ENCODE results near the gene SDHAF2.
"Not testable (repeated sequence)": the region's sequence is repeated elsewhere in the genome, so short reads cannot be mapped to it uniquely, and the experiment has no call there.

Gene SDHAF2

DNA sequence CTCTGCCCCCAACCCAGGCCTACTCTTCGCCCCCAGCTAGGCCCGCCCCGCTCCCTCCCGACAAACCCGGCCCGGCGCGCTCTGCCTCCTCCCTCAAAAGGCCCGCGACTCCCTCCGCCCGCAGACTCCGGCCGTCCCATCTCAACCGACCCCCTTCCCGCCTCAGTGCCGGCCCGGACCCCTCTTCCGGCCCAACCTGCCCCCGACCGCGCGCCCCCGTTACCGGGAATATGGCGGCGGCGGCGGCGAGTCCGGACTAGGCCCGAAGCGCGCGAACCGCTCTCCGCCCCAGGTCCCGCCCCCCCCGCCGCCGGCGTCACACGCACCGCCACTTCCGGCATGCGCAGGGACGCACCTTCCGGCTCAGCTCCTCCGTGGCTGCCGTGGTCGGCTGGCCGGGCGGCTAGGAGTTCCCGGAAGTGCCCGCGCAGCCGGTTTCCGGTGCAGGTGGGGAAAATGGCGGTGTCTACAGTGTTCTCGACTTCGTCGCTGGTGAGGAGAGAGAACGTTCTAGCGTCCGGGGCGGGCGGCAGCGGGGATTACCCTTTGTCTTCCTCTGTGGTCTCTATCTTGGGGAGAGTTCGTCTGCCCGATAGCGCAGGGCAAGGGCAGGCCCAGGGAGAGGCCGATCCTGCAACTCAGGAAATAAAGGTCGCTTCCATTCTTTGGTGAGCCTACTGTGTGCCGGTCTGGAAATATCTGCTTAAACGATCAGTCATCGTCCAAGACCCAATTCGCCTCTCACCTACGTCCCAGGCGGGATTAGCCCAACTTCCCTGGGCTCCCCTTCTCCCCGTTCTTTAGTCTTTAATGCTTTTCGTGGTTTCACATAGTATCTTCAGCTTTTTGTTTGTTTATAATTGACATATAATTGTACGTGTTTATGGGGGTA, at the start of gene SDHAF2, which contains the start of gene CPSF7:
SDHAF2 (plus strand) TSS at position 434 of the 892 bp plus-strand sequence; CDS start at position 457, 23 bp downstream.
CPSF7 (minus strand) TSS at position 285 of the 892 bp plus-strand sequence. CDS start 740 bp downstream, outside the sequence.
- peak; percentile 90 for DNase-seq

DNA sequence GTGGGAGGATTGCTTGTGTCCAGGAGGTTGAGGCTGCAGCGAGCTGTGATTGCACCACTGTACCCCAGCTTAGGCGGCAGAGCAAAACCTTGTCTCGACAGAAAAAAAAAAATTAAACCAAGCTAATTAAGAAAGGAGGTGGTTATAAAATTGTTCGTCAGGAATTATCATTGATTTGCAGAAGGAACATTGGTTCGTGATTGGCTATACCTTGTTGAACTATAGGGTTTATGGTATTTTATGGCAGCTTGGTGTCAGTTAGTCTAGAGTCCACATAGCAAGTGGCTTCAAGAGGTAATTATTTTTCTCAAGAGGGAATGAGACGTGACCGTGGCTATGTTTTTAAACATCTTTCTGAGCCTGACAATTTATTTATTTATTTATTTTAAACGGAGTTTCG, 49.0 kb upstream of the SDHAF2 start:
- no peak for DNase-seq

DNA sequence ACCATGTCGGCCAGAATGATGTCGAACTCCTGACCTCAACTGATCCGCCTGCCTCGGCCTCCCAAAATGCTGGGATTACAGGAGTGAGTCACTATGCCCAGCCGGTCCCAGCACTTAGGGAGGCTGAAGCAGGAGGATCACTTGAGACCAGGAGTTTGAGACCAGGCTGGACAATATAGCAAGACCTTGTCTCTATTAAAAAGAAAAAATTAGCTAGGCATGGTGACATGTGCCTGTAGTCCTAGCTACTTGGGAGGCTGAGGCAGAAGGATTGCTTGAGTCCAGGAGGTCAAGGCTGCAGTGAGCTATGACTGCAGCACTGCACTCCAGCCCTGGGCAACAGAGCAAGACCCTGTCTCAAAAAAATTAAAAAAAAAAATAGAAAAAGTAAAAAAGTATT, 46.1 kb upstream of the SDHAF2 start:
- not testable (repeated sequence) for DNase-seq

DNA sequence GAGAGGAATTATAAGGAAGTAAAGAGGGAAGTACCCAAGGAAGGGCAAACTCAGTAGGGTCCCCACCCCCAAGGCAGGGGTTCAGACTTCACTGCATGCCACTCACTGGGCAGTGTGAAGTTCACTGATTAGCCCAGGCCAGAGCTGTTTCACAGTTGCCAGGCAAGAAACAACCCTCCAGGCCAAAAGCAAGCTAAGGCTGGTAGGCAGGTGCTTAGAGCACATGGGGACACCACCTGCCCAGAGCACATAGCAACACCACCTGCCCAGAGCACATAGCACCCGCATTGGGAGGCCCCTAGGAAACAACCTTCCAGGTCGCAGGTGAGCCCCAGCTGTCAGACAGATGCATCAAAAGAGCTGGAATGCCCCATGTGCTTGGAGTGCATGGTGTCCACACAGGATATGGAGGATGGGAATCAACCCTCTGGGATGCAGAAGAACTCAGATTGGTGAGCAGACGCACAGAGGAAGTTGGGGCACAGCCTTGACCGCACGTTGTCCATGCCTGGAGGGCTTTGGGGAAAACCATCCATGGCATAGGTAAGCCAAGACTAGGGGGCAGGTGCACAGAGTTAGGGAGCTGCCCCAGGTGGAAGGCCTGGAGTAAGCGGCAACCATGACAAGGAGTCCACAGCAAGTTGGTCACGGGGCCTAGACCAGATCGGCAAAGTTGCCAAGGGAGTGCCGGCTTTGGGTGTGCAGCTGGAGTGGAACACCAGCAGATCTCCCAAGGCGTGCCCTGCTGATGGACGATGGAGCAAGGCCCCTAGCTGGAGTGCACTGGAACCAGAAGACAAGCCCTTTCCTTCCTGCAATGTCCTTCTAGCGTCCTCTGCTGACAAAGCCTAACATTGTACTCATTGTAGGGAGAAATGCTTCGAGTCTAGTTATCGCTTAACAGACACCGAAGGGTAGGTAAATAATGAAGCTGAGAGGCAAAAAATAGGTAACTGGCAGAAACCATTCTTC, 45.4 kb upstream of the SDHAF2 start:
- no peak for DNase-seq

DNA sequence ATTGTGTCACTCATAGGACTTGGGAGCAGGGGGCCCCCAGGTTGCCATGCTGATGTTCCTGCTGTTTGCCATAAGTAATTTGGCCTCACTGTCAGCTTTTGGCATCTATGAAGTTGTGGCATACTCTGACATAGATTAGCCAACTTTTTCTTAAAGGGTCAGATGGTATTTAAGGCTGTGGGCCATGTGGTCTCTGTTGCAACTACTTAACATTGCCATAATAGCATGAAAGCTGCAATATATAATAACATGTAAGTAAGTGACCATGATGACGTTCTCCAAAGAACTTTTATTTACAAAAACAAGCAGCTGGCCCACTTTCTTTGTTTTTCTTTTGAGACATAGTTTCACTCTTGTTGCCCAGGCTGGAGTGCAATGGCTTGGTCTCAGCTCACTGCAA, 39.8 kb upstream of the SDHAF2 start:
- DNase-seq = no peak

DNA sequence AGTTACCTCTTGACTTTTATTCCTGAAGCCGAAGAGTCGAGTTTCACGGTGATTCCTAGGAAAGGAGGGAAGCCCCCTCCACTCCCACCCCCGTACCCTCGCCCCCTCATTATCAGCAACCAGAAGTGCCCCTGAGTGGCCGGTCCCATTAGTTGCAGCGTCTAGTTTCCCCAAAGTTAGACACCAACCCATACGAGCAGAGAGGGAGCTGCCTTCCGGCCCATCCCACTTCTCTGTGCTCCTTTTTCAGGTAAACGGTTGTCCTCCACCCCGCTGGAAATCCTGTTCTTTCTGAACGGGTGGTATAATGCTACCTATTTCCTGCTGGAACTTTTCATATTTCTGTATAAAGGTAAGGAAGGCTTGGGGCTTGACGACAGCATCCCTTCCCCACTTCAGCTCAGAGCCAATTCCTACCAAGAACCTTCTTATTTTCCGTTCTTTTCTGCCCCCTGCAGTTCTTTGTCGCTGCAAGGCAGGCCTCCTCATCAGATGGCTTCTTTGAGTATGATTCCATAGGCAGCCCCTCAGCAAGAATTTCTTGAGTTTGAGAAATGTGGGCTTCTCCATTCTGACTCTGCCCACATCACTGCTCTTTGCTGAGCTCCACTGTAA, 36.8 kb upstream of the SDHAF2 start:
- no peak for DNase-seq

DNA sequence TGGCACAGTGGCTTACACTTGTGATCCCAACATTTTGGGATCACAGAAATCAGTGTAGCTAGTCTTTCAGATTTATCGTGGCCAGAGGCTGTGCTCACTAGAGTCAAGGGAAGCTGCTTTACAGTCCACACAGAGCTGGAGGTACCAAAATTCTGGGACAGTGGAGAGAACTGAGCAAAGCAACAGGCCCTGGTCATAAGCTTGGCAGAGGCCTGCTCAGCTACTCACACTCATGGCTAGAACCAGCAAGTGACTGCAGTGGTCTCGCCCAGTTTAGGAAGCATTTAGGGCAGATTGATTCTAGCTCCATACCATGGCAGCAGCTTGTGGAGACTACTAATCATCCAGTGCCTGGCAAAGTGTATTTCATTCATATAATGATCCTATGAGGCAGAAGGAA, 28.8 kb upstream of the SDHAF2 start:
- no peak for DNase-seq

DNA sequence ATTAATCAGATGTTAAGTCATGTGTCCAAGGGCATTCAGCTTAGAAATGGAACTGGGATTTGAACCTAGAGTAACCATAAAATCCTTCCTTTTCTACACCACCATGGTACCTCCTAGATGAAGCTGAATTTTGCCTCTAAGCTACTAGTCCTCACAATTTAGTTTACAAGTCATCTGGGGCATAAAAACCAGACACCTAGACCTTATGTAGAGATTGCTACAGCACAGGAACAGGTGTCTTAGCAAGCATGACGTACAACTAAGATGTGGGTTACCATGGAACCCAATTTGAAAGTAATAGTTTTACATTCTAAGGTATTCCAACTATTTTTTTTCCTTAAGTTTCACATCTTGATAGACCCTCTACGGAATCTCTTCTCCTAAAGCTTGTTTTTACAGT, 28.4 kb upstream of the SDHAF2 start:
- DNase-seq = no peak

DNA sequence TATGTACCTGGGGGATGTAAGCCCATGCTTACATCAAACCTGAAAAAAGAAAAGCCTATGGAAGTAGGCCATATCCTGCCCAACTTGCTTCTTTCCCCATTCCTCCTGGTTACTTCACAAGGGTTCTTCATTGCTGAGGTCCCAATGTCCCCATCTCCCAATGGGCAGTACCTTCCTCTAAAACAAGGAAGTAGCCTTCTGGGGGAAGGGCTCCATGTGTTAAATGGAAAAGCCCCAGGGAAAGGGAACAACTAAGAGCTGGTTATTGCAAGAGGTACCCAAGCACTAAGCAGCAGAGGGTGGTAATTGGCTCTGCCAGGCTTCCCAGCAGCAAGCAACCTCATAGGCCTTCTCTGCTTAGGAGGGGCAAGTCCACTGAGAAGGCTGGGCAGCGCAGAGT, 26.3 kb upstream of the SDHAF2 start:
- no peak for DNase-seq

DNA sequence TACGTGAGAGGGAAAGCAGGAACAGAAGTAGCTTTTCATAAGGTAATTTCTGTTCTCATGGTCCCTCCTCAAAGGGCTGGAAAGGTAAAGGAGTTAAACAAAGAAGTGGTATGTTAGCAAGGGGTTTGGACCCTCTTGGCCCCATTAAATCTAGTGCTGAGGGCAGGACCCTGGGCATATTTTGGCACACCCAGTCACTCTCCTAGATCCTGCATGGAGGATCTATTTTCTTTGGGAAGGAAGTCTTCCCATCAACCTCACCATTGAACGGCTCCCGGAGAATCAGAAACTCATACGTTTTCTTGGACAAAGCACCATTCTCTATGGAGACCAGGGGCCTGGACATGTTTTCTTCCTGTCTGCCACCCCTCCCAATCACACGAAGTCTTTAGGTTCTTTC, 25.8 kb upstream of the SDHAF2 start:
- DNase-seq = no peak

DNA sequence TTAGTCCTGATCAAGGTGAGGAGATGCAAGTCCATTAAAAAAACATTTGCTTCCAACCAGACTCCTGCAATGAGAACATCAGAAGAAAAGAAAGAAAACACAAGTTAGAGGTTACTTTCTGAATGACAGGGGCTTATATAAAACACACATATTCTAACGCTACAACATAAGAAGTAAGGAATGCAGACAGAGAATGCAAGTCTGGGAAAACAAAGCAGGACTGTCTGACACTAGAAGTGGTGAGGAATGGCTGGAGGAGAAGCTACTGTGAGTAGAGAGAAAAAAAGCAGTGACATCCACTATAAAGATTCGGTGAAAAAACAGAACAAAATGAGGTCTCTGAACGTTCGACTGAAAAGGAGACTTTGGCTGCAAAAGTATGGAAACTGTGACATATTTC, 25.3 kb upstream of the SDHAF2 start:
- DNase-seq = no peak

DNA sequence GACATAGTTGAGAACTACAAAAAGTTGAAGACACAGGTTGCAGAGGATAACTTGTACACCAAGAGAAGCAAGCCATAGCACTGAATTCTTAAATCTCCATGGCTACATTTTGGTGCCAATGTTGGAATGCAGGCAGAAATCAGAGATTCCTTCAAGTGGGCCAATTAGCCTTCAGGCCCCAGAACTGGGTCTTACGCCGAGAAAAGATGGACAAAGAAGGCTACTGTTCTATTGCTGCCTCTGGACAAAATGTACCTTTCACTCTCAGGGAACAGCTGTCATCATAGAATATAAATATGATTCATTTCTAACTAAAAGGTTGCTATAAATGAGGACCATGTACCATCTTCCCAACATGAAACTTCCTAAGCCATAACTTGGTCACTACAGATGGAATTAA, 23.9 kb upstream of the SDHAF2 start:
- no peak for DNase-seq

DNA sequence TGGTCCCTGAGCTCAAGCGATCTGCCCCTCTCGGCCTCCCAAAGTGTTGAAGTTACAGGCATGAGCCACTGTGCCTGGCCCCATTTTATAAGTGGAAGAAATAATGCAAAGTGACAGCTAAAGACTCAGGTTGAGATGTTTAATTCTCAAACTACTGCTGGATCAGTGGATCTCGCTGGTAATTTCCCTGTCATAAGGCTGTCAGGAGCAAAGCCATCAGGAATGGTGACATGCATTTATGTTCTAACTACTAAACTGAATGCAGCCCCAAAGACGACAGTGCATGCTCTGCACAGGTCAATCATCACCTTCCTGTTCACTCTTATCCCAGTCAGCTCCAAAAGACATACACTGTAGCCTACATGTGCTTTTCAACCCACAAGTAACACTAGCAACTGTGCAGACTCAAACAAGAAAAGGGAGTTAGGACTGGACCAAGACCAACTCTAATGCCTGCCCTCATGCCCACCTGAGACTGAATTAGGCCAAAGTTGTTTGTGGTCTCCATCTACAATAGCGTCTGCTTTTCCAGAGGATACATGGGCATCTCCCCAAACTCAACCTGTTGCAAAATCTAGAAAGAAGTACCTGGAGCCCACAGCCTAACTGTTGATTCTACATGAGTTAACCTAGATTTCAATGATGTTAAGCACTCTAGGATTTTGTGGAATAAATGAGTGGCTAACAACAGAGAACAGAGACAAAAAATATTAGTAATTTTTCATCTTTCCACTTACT, 22.8 kb upstream of the SDHAF2 start:
- DNase-seq = no peak

DNA sequence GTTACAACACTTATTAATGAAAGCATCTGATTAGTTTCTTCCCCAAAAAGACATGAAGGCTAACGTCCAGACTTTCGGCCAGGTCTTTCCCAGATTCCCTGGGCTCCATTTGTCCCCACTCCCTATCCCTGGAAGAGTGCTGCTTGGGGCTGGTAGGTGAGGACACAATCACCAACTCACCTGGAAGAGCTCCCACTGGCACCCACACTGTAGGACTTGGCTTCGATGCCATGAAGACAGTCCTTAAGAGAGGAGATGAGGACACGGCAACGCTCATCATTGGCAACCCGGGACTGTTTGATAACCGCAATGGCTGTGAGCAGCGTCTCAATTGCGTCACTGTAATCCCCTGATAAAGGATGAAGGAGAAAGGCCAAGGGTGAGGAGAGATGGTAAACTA, 18.3 kb upstream of the SDHAF2 start:
- DNase-seq = no peak

DNA sequence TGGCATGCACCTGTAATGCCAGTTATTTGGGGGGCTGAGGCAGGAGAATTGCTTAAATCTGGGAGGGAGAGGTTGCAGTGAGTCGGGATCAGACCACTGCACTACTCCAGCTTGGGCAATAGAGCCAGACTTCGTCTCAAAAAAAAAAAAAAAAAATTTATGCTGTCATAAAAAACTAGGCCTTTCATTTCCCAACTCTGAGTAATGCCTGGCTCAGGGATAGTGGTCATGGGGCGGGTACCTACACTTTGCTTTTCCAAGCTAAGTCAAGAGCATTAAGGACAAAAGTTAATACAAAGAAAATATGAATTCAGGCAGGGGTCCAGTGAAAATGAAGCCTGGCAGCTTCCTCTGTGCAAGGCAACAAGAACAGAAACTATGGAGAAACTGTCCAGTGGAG, 16.4 kb upstream of the SDHAF2 start:
- DNase-seq = no peak

DNA sequence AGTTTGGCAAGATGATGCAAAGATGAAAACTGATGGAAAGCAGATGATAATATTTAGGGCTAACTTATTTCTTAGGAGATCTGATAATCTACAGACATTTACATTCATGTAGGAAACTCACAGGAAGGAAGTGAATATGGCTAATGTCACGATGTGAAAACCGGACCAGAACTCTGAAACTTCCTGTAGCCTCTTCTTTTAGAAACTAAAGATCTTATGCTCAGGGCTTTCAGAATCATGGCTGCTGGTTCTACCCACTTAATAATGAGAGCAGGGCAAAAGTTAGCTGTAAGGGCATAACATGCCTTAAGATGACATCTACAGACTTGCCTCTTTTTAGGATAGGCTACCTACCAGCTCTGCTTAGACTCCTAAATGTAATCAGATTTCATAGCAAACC, 15.4 kb upstream of the SDHAF2 start:
- DNase-seq = no peak

DNA sequence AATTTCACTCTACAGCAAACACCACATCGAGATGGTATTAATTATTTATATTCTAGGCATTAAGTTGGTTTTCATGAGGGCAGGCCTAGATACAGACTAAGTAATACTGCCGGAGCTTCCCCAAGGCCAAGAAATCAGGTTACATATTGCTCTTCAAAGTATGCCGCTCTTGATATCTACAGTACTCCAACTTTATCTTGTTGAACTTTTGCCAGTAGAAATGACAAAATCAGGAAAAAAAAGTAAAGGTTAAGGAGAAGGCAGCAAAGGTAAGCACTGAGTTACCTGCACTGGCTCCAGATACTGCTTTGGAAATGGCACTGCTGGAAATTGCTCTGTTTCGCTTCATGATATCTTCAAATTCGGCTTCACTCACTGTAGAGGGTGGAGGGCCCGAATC, 14.5 kb upstream of the SDHAF2 start:
- DNase-seq = no peak

DNA sequence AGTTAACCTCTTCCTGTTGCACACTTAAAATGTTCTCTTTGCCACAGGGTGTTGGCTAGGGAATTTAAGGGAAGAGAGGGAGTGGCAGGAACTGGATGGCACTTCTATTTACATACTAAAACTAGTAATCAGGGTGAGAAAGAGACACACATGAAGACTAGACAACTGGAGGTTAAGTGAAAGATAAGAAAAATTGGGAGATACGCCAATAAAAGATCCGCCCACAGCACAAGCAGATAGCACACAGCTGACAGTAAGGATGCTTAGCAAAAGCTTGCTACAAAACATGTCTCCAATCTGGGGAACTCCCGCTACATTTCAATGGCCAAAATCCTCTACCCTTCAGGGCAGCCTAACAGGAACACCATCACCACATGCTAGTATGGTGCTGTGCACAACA, 13.0 kb upstream of the SDHAF2 start:
- DNase-seq = no peak

DNA sequence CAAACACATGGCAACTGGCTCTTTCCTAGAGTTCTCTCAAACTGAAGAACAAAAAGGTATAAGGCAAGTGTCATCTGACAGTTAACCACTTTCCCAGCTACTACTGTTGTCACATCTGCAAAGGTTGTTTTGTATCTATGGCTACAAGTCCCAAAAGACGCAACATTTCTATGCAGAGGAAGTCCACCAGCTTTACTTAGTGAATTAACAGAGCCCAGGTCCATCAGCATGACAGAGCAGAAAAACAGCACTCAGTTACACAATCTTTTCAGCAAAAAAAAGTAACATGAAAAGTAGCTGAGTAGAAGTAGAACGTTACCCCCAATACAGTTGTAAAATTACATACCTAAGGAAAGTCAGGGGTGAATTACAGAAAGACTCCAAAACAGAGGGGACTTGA, 12.3 kb upstream of the SDHAF2 start:
- no peak for DNase-seq

DNA sequence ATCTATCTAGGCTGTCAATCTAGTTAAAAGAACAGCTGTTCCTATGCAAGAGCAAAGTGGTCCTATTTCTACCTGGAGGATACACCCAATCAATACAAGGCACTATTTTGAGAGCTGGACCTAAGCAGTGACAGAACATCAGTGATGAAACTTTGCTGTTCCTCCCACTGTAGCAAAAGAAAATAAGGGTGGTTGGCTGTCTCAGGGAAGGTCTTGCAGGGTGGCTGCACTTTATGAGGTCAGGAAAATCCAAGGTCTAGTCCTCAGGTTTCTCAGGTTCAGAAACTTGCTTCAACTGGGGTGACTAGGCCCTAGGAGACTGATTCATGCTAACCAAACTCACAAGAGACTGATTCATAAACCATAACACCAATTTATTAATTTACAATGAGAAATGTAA, 11.8 kb upstream of the SDHAF2 start:
- no peak for DNase-seq

DNA sequence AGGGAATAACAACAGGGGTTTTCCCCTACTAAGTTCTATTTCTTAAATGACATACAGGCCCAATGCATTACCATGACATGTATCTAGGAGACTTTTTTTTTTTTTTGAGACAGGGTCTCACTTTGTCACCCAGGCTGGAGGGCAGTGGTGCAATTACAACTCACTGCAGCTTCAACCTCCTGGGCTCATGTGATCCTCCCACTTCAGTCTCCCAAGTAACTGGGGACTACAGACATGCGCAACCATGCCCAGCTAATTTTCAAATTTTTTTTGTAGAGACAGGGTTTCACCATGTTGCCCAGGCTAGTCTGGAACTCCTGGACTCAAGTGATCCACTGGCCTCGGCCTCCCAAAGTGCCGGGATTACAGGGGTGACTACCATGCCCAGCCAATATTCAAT, 7.7 kb upstream of the SDHAF2 start:
- DNase-seq = no peak

DNA sequence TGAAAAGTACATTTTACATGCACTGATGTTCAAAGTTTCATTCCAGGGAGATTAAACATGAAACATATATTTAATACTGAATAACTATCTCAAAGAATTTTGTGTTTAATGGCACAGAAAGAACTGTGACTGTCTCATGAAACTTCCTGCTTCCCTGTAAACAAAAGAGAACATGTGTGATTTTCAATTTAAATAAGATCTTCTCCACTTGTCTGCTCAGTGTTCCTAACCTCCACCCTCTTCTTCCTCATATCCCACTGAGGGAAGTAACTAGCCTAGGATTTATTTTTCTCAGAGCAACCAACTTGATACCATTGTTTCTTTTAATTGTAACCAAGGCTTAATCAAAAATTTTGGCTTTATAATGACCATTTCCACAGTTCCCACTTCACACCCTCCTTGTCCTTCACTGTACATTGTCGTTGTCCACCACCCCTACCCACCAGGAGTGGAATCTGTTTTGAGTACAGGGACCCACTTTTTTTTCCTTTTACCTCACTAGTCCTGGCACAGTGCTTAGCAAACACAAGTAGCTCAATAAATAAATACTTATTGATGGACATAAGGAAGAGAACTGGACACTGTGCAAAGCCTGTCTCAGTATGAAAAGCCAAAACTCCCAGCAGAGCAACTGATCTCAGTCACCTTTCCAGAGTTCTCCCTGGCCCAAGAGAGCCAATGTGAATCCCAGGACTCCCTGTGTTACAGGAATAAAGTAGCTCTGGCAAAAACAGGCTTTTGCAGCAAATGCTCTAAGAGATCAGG, 4.4 kb upstream of the SDHAF2 start:
- no peak for DNase-seq
